ENCODE data around the gene IQCM. TPM values are rescaled to one million over a fixed set of nuclear protein-coding genes. Genes with fewer than 3 reads are reported as not detected.

IQCM gene
- total and polyA plus RNA-seq, 7 experiments from 2014 or later: not detected

GRCh38 chr4:149795256-149795655 is 20.4 kb downstream of the IQCM start:
- intact Hi-C loops (cut with micrococcal nuclease): no loop called here
- H3K4me1 Mint-ChIP-seq: no peaks in the 10 kb centered on the region
- H3K4me3 Mint-ChIP-seq: no peak overlapping the region
- H3K27ac Mint-ChIP-seq: no peak overlapping the region
- no peak overlapping the region for H3K27ac ChIP-seq (ENCODE audit: low read depth, low read length)
- no peaks in the 10 kb centered on the region for H3K4me1 ChIP-seq (ENCODE audit: control insufficient read depth in 2 of 2, insufficient read depth in 2 of 2, low read length in 2 of 2)
- H3K27me3 ChIP-seq (ENCODE audit: control insufficient read depth in 2 of 2, insufficient read depth in 2 of 2, low read length in 2 of 2): no peaks in the 10 kb centered on the region
- H3K27me3 Mint-ChIP-seq: peaks cover 0 to 5% (median 0%) of the 10 kb centered on the region in 5 donors
- H3K9me3 Mint-ChIP-seq: peaks cover 0 to 28% (median 0%) of the 10 kb centered on the region in 11 donors
- no peak overlapping the region for H3K4me3 ChIP-seq (ENCODE audit: low read length)
- CTCF ChIA-PET: no interaction called here
- no peaks in the 10 kb centered on the region for H3K36me3 ChIP-seq (ENCODE audit: control insufficient read depth in 2 of 3, insufficient read depth in 3 of 3, low read length in 3 of 3)
- H3K36me3 Mint-ChIP-seq: no peaks in the 10 kb centered on the region
- DNase-seq: no peak
- ATAC-seq: no peak
- POLR2A ChIA-PET: no interaction called here
- H3K9me3 ChIP-seq (ENCODE audit: control insufficient read depth in 2 of 3, low read length in 3 of 3): no peaks in the 10 kb centered on the region

DNA sequence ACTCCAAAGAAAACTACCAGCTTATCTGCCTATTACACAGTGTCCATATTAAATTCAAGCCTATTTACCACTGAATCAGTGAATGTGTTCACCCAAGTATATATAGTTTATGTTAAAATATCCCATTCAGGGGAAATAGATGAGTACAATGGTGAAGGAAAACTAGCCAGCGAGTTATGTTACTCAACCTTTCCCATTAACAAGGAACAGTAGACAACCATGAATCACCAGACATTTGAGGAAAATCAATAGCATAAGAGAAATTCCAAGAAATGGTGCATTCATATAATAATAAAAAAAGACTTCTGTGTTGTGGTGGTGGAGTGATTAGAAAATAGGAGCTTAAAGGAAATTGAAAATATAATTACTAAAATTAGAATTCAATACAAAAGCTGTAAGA is 21.3 kb downstream of the IQCM start:
- no peaks in the 10 kb centered on the region for H3K27me3 ChIP-seq (ENCODE audit: control insufficient read depth in 2 of 2, insufficient read depth in 2 of 2, low read length in 2 of 2)
- ATAC-seq (no peak), DNase-seq (no peak)
- Mint-ChIP-seq H3K9me3 (peaks cover 0 to 28% (median 0%) of the 10 kb centered on the region in 11 donors), H3K4me3 (no peak overlapping the region), H3K27ac (no peak overlapping the region), H3K36me3 (no peaks in the 10 kb centered on the region), H3K4me1 (no peaks in the 10 kb centered on the region), H3K27me3 (peaks cover 0 to 5% (median 0%) of the 10 kb centered on the region in 5 donors)
- H3K4me3 ChIP-seq (ENCODE audit: low read length): no peak overlapping the region
- H3K36me3 ChIP-seq (ENCODE audit: control insufficient read depth in 2 of 3, insufficient read depth in 3 of 3, low read length in 3 of 3): no peaks in the 10 kb centered on the region
- intact Hi-C loops (cut with micrococcal nuclease): no loop called here
- H3K27ac ChIP-seq (ENCODE audit: low read depth, low read length): no peak overlapping the region
- no peaks in the 10 kb centered on the region for H3K4me1 ChIP-seq (ENCODE audit: control insufficient read depth in 2 of 2, insufficient read depth in 2 of 2, low read length in 2 of 2)
- CTCF ChIA-PET: no interaction called here
- POLR2A ChIA-PET: no interaction called here
- no peaks in the 10 kb centered on the region for H3K9me3 ChIP-seq (ENCODE audit: control insufficient read depth in 2 of 3, low read length in 3 of 3)

DNA sequence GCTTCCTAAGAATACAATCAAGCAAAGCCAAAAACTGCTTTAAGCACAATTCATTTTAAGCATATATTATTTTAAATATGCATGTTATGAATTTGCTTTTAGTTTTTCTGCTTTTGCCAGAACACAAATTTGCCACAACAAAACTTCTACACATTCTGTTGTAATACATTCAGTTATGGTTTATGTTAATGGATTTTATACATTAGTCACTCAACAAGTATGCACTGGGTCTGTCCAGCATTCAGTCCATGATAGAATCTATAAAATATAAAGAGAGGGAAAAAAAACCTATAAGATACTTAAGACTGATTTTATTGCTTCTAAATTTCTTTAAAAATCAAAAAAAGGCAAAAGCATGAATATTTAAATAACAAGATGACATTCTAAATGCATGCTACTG is 22.2 kb downstream of the IQCM start:
- no peaks in the 10 kb centered on the region for H3K9me3 ChIP-seq (ENCODE audit: control insufficient read depth in 2 of 3, low read length in 3 of 3)
- H3K4me3 ChIP-seq (ENCODE audit: low read length): no peak overlapping the region
- Mint-ChIP-seq H3K9me3 (peaks cover 0 to 26% (median 0%) of the 10 kb centered on the region in 11 donors), H3K4me1 (no peaks in the 10 kb centered on the region), H3K27me3 (peaks cover 0 to 5% (median 0%) of the 10 kb centered on the region in 5 donors), H3K36me3 (no peaks in the 10 kb centered on the region), H3K4me3 (no peak overlapping the region), H3K27ac (no peak overlapping the region)
- no peaks in the 10 kb centered on the region for H3K27me3 ChIP-seq (ENCODE audit: control insufficient read depth in 2 of 2, insufficient read depth in 2 of 2, low read length in 2 of 2)
- CTCF ChIA-PET: no interaction called here
- no peak overlapping the region for H3K27ac ChIP-seq (ENCODE audit: low read depth, low read length)
- no peaks in the 10 kb centered on the region for H3K4me1 ChIP-seq (ENCODE audit: control insufficient read depth in 2 of 2, insufficient read depth in 2 of 2, low read length in 2 of 2)
- no peaks in the 10 kb centered on the region for H3K36me3 ChIP-seq (ENCODE audit: control insufficient read depth in 2 of 3, insufficient read depth in 3 of 3, low read length in 3 of 3)
- DNase-seq (no peak), ATAC-seq (no peak)
- POLR2A ChIA-PET: no interaction called here
- intact Hi-C loops (cut with micrococcal nuclease): no loop called here

DNA sequence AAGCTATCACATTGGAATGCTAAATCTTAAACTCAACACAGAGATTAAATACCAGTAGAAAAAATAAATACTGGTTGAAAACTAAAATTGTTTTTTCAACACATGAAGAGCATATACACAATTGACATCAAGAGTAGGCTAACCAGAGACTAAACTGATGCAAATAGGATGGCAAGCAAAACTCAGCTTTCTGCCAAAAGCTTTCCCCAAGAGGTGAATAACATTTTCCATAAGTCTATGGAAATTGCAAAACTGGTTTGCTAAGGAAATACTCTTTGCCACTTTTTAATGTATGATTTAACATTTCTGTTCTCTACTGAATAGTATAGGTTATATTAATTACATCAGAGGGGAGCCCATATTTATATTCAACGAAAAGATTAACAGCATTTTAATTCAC is 23.8 kb downstream of the IQCM start:
- ATAC-seq (no peak), DNase-seq (no peak)
- Mint-ChIP-seq H3K9me3 (peaks cover 0 to 11% (median 0%) of the 10 kb centered on the region in 11 donors), H3K4me3 (no peak overlapping the region), H3K4me1 (no peaks in the 10 kb centered on the region), H3K36me3 (no peaks in the 10 kb centered on the region), H3K27ac (no peak overlapping the region), H3K27me3 (peaks cover 0 to 5% (median 0%) of the 10 kb centered on the region in 5 donors)
- Histone ChIP-seq H3K9me3 (ENCODE audit: control insufficient read depth in 2 of 3, low read length in 3 of 3) (no peaks in the 10 kb centered on the region), H3K36me3 (ENCODE audit: control insufficient read depth in 2 of 3, insufficient read depth in 3 of 3, low read length in 3 of 3) (no peaks in the 10 kb centered on the region), H3K27me3 (ENCODE audit: control insufficient read depth in 2 of 2, insufficient read depth in 2 of 2, low read length in 2 of 2) (no peaks in the 10 kb centered on the region), H3K4me3 (ENCODE audit: low read length) (no peak overlapping the region), H3K27ac (ENCODE audit: low read depth, low read length) (no peak overlapping the region), H3K4me1 (ENCODE audit: control insufficient read depth in 2 of 2, insufficient read depth in 2 of 2, low read length in 2 of 2) (no peaks in the 10 kb centered on the region)
- ChIA-PET CTCF (no interaction called here), POLR2A (no interaction called here)
- intact Hi-C loops (cut with micrococcal nuclease): no loop called here

DNA sequence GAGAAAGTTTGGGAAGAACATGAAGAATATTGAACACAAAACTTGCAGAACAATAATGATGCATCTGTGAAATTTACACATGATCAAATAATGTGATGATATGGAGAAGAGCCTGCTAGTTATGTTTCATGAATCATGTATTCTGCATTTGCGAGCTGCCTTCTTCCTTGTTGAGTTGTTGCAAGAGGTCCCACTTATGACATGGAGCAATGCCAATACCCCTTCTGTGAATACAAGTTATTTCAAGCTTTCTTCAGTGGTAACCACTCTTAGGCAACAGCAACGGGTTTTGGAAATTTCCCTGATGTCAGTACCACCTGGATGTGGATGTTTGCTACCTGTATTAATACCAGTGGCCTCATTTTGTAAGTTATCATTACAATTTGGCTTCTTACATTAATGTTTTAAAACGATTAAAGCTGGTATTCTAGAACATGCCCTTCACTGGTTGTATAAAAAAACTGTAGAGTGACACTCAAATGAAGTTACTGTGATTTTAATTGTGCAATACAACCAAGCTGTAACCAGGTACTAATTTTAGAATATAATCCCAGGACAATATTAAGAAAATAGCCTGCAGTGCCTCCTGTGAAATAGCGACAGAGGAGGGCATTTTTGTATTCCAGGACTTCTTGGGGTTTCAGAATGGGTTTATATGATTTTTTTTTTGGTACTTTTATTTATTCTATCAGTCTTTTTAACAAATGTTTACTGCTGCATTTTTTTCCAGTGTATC is 25.3 kb downstream of the IQCM start:
- intact Hi-C loops (cut with micrococcal nuclease): no loop called here
- Mint-ChIP-seq H3K9me3 (peaks cover 0 to 13% (median 0%) of the 10 kb centered on the region in 11 donors), H3K27ac (no peak overlapping the region), H3K4me3 (no peak overlapping the region), H3K4me1 (no peaks in the 10 kb centered on the region), H3K27me3 (peaks cover 0 to 5% (median 0%) of the 10 kb centered on the region in 5 donors), H3K36me3 (no peaks in the 10 kb centered on the region)
- no peak for DNase-seq
- ATAC-seq: no peak
- no peaks in the 10 kb centered on the region for H3K4me1 ChIP-seq (ENCODE audit: control insufficient read depth in 2 of 2, insufficient read depth in 2 of 2, low read length in 2 of 2)
- no peaks in the 10 kb centered on the region for H3K36me3 ChIP-seq (ENCODE audit: control insufficient read depth in 2 of 3, insufficient read depth in 3 of 3, low read length in 3 of 3)
- no peaks in the 10 kb centered on the region for H3K9me3 ChIP-seq (ENCODE audit: control insufficient read depth in 2 of 3, low read length in 3 of 3)
- no peak overlapping the region for H3K27ac ChIP-seq (ENCODE audit: low read depth, low read length)
- H3K27me3 ChIP-seq (ENCODE audit: control insufficient read depth in 2 of 2, insufficient read depth in 2 of 2, low read length in 2 of 2): no peaks in the 10 kb centered on the region
- ChIA-PET POLR2A (no interaction called here), CTCF (no interaction called here)
- no peak overlapping the region for H3K4me3 ChIP-seq (ENCODE audit: low read length)

- Histone ChIP-seq H3K4me3 (ENCODE audit: low read length) (no peak overlapping the region), H3K36me3 (ENCODE audit: control insufficient read depth in 2 of 3, insufficient read depth in 3 of 3, low read length in 3 of 3) (no peaks in the 10 kb centered on the region), H3K27me3 (ENCODE audit: control insufficient read depth in 2 of 2, insufficient read depth in 2 of 2, low read length in 2 of 2) (no peaks in the 10 kb centered on the region), H3K4me1 (ENCODE audit: control insufficient read depth in 2 of 2, insufficient read depth in 2 of 2, low read length in 2 of 2) (no peaks in the 10 kb centered on the region), H3K27ac (ENCODE audit: low read depth, low read length) (no peak overlapping the region), H3K9me3 (ENCODE audit: control insufficient read depth in 2 of 3, low read length in 3 of 3) (no peaks in the 10 kb centered on the region)
- no peaks in the 10 kb centered on the region for H3K4me1 Mint-ChIP-seq
- CTCF ChIA-PET: no interaction called here
- intact Hi-C loops (cut with micrococcal nuclease): no loop called here
- H3K27ac Mint-ChIP-seq: no peak overlapping the region
- POLR2A ChIA-PET: no interaction called here
- no peak for ATAC-seq
- no peak for DNase-seq
- peaks cover 0 to 13% (median 1%) of the 10 kb centered on the region in 11 donors for H3K9me3 Mint-ChIP-seq
- no peaks in the 10 kb centered on the region for H3K36me3 Mint-ChIP-seq
- H3K4me3 Mint-ChIP-seq: no peak overlapping the region
- H3K27me3 Mint-ChIP-seq: no peaks in the 10 kb centered on the region
These were observed 27.3 kb downstream of the IQCM start for GRCh38 chr4:149788300-149788699.

DNA sequence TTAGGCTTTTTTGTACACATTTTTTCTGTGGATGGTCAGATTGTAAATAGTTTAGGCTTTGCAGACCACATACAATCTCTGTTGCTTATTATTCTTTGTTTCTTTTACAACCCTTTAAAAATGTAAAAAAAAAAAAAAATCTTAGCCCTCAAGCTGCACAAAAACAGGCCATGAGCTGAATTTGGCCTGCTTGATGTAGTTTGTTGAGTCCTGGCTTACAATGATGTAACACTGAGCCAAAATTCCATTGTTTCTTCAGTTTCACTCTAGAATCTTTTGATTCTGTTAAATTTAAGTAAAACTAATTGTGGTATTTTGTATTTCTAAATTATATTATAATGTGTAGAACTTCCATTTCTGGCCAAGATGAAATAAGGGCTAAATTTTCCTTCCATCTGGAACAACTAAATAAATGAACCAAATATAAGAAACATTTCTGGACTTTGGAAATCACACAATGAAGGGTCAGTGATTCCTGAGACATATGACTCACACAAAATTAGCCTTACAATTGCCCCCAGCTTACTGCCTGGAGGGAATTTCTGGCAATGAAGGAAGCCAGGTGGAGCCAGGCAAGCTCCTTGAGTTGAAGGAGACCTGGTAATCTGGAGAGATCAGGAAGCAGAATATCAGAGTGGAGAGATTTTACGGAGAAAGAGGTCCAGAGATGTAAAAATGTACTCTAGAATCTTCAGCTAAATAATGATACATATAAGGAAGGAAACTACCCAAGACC is 29.8 kb downstream of the IQCM start:
- ChIA-PET POLR2A (no interaction called here), CTCF (no interaction called here)
- no peaks in the 10 kb centered on the region for H3K36me3 ChIP-seq (ENCODE audit: control insufficient read depth in 2 of 3, insufficient read depth in 3 of 3, low read length in 3 of 3)
- H3K4me3 ChIP-seq (ENCODE audit: low read length): no peak overlapping the region
- H3K4me1 ChIP-seq (ENCODE audit: control insufficient read depth in 2 of 2, insufficient read depth in 2 of 2, low read length in 2 of 2): no peaks in the 10 kb centered on the region
- ATAC-seq (no peak), DNase-seq (no peak)
- H3K27ac ChIP-seq (ENCODE audit: low read depth, low read length): no peak overlapping the region
- H3K9me3 Mint-ChIP-seq: peaks cover 0 to 6% (median 0%) of the 10 kb centered on the region in 11 donors
- no peaks in the 10 kb centered on the region for H3K9me3 ChIP-seq (ENCODE audit: control insufficient read depth in 2 of 3, low read length in 3 of 3)
- H3K36me3 Mint-ChIP-seq: no peaks in the 10 kb centered on the region
- no peaks in the 10 kb centered on the region for H3K27me3 ChIP-seq (ENCODE audit: control insufficient read depth in 2 of 2, insufficient read depth in 2 of 2, low read length in 2 of 2)
- intact Hi-C loops (cut with micrococcal nuclease): no loop called here
- no peaks in the 10 kb centered on the region for H3K4me1 Mint-ChIP-seq
- H3K27me3 Mint-ChIP-seq: no peaks in the 10 kb centered on the region
- H3K4me3 Mint-ChIP-seq: no peak overlapping the region
- no peak overlapping the region for H3K27ac Mint-ChIP-seq

Measured in naive thymus-derived CD4-positive, alpha-beta T cell (primary cell).